Esophagus mucosa (tissue), 1 donor: Measurements from ENCODE around the gene ZNF777. TPM values are rescaled to one million over a fixed set of nuclear protein-coding genes. Genes with fewer than 3 reads are reported as not detected.

Experiments used
- ATAC-seq: fragments of 200-7000 bp; cut with Tn5 transposase; one replicate; pipeline ENCODE4 v1.9.1; 2020
- total RNA-seq: library from RNA; stranded (reverse); gene quantifications from one replicate; pipeline ENCODE4 v1.2.4, GENCODE V29; 2023
- donor health status: DM: yes; HTN: yes; CAD: no.

The ZNF777 gene
- total RNA-seq, 1 donor from 2014 or later: 7.2 TPM

GRCh38 chr7:149476791-149477190 is 15.9 kb upstream of the ZNF777 start:
- ATAC-seq: no peak

- no peak for ATAC-seq
Measured at GRCh38 chr7:149475121-149476045, 14.5 kb upstream of the ZNF777 start.

GRCh38 chr7:149474309-149475120 is 13.7 kb upstream of the ZNF777 start:
- no peak for ATAC-seq

GRCh38 chr7:149473251-149473650 is 12.4 kb upstream of the ZNF777 start:
- no peak for ATAC-seq

GRCh38 chr7:149471289-149471953 is 10.6 kb upstream of the ZNF777 start:
- ATAC-seq: no peak

GRCh38 chr7:149469806-149470205 is 8.9 kb upstream of the ZNF777 start:
- ATAC-seq: no peak

- ATAC-seq: no peak
Measured at GRCh38 chr7:149468208-149468607, 7.3 kb upstream of the ZNF777 start.

GRCh38 chr7:149467321-149467859 is 6.5 kb upstream of the ZNF777 start:
- ATAC-seq: no peak

- no peak for ATAC-seq
Measured at GRCh38 chr7:149466364-149466763, 5.5 kb upstream of the ZNF777 start.

GRCh38 chr7:149463500-149464161 is 2.8 kb upstream of the ZNF777 start:
- ATAC-seq: no peak

- ATAC-seq: no peak
Measured at GRCh38 chr7:149462101-149462520, 1.2 kb upstream of the ZNF777 start.

- peak; percentile 27 for ATAC-seq
Measured at GRCh38 chr7:149459540-149460452, 1.1 kb downstream of the ZNF777 start.

- no peak for ATAC-seq
Measured at GRCh38 chr7:149459201-149459539, 1.7 kb downstream of the ZNF777 start.

- ATAC-seq: no peak
Measured at GRCh38 chr7:149458235-149458634, 2.6 kb downstream of the ZNF777 start.

GRCh38 chr7:149457766-149458165 is 3.1 kb downstream of the ZNF777 start:
- no peak for ATAC-seq

GRCh38 chr7:149456506-149457421 is 4.1 kb downstream of the ZNF777 start:
- ATAC-seq: no peak

GRCh38 chr7:149455175-149455950 is 5.5 kb downstream of the ZNF777 start:
- no peak for ATAC-seq

GRCh38 chr7:149454750-149455149 is 6.1 kb downstream of the ZNF777 start:
- no peak for ATAC-seq

GRCh38 chr7:149454006-149454405 is 6.9 kb downstream of the ZNF777 start:
- no peak for ATAC-seq
